Measurements from ENCODE around the gene ADGRB3.
"Not testable (repeated sequence)": the region's sequence is repeated elsewhere in the genome, so short reads cannot be mapped to it uniquely, and the experiment has no call there.

The ADGRB3 gene

DNA sequence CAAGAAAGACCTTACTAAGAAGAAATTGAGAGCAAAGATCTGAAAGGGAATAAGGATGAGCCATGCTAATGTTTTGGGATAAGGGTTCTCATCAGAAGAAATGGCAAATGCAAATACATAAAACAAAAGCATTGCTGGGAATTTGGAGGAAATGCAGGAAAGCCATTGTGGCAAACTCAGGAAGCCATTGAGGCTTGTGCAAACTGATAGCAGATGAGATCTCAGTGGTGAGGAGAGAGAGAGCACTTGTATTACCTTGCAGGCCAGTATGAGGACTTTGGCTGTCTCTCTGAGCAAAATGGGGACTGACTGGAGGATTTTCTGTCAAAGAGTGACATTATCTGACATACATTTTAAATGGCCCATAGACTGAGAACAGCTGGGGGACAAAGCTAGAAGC lies 103.0 kb downstream of the ADGRB3 start:
- no peak for DNase-seq (ENCODE audit: low read depth in 2 of 2)

DNA sequence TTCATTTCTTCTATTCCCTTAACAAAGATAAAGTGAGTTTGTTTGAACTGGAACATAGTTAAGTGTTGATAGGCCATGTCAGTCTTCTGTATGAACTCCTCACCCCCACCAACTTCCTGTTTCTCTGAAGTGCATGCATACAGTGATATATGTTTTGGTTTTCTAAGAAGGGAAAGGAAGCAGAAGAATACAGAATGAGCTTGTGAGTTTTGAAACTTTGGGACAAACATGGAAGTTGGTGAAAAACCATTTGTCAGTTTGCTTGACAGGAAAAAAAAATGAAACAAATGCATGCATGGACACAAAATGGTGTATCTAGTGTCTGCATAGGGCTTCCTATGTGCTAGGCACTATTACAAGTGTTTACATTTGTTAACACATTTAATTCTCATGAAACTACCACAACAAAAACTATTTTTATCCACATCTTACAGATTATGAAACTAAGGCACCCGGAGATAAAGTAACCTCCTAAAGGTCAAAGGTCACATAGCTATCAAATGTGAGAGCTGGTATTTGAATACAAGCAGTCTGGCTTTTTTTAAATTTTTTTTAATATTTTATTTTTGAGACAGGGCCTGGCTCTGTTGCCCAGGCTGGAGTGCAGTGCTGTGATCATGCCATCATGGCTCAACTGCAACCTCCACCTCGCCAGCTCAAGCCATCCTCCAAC lies 105.9 kb downstream of the ADGRB3 start:
- DNase-seq (ENCODE audit: low read depth in 2 of 2) = no peak

DNA sequence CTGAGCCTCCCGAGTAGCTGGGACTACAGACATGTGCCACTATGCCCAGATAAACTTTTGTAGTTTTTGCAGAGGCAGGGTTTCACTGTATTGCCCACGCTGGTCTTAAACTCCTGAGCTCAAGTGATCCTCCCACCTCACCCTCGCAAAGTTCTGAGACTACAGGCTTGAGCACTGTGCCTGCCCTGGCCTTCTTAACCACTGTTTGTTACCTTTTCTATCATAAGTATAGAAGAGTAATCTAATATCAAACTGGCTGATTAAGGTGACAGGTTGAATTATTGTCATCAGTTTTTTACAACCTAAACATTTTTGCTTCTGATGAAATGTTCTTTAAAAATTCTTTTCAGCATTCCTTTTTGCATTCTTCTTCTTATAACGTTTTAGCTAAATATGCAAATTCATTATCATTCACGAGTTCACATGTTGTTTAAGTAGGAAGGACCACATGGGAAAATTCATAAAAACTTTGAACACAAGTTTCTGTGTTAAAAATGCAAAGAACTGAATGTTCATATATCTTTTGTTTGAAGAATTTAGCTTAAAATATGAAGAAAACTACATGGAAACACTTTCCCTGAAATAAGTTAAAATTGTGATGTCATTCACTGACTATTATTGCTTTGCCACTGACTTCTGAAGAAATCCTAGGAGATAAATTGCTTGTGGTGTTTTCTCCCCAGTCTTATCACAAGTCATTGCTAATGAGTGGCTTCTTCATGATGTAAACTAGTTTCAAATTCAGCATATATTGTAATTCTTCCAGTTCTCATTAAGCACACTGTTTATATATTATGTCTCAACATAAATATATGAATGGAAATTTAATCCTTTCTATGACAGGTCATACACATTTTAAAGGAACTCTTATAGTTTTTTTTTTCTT lies 106.7 kb downstream of the ADGRB3 start:
- DNase-seq (ENCODE audit: low read depth in 2 of 2) = no peak

DNA sequence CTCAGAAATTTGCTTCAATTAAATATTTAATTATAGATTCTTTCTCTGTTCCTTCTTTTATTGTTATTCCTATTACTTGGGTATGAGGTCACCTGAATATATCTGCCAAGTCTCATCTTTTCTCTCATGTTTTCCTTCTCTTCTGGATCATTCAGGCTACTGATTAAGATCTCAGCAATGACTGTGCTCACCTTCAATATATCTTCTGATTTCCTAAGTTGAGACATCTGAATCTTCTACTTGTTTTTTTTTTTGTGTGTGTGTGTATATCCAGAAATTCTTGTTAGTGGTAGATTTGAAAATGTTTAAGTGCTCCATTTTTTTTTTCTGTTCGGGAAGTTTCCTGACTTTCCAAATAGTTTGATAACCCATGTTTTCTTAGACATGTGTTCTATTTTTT lies 108.0 kb downstream of the ADGRB3 start:
- DNase-seq (ENCODE audit: low read depth in 2 of 2) = no peak

DNA sequence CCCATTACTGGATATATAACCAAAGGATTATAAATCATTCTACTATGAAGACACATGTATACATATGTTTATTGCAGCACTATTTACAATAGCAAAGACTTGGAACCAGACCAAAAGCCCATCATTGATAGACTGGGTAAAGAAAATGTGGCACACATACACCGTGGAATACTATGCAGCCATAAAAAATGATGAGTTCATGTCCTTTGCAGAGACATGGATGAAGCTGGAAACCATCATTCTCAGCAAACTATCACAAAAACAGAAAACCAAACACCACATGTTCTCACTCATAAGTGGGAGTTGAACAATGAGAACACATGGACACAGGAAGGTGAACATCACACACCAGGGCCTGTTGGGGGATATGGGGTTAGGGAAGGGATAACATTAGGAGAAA lies 109.3 kb downstream of the ADGRB3 start:
- DNase-seq (ENCODE audit: low read depth in 2 of 2) = not testable (repeated sequence)

DNA sequence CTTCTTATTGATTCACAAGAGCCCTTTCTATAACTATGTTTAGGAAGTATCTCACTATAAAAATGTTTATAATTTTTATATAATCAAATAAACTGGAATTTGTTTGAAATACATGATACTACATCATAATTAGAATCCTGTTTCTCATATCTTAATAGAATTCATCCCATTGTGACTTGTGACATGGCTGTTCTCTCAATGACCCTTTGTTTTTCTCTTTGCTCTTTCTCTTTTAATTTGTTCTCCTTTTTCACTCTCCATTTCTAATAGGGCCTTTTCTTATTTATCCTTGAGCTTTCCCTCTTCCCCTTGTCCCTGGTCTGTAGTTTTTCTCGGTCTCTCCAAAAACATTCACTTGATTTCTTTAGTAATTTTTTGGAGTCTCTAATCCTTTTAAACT lies 111.3 kb downstream of the ADGRB3 start:
- DNase-seq (ENCODE audit: low read depth in 2 of 2) = no peak

DNA sequence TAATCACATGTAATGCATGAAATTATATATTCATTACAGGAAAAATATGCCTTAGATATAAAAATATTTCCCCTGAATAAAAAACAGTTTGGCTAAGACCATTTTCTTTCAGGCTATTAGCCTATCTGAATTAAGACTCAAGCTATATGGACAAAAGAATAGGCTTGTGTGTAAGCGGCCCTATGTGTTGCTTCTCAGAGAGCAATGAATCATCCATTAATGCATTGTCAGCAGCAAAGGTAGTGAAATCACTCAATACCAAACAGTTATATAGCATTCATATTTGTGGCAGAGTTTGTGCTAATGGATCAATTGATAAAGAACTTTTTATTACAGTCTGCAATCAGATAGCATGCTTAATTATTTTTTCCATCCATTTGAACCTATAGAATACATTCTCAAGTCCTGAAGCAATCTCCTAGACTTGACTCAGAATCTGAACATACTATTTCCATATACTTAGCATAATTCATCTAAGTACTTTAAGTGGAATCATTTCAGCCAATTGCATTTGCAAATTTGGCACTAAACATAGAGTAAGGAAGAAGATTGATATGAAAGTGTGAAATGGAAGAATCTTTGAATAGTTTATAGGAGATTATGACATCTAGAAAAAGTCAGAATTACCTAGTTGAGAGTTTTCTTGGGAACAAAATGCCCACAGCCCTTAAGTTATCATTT lies 112.2 kb downstream of the ADGRB3 start:
- no peak for DNase-seq (ENCODE audit: low read depth in 2 of 2)

DNA sequence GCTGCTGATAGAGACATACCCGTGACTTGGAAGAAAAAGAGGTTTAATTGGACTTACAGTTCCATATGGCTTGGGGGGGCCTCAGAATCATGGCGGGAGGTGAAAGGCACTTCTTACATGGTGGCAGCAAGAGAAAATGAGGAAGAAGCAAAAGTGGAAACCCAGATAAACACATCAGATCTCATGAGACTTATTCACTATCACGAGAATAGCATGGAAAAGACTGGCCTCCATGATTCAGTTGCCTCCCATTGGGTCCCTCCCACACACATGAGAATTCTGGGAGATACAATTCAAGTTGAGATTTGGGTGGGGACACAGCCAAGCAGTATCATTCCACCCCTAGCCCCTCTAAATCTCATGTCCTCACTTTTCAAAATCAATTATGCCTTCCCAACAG lies 112.8 kb downstream of the ADGRB3 start:
- DNase-seq (ENCODE audit: low read depth in 2 of 2) = not testable (repeated sequence)

DNA sequence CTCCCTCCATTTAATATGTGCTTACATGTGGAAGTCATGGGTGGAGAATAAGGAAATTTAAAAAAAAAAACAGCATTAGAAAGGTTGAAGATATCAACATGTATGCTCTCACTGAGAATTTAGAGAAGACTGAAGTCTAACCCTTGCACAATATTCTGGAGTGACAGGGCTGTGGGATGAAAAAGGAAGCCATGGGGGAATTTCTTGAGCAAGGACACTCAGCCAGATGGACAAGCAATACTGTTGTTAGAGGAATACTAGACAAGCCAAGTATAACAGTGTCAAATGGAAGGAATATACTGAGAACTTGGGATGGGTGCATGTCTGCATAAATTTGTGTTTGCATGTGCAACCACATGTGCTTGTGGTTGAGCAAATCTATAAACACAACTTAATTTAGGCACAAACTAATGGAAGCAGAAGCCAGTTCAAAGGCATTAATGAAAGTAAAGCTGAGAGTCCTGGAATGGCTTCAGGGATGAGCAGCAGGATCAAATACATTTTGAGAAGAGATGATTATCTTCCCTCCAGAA lies 119.7 kb downstream of the ADGRB3 start:
- DNase-seq (ENCODE audit: low read depth in 2 of 2) = no peak

DNA sequence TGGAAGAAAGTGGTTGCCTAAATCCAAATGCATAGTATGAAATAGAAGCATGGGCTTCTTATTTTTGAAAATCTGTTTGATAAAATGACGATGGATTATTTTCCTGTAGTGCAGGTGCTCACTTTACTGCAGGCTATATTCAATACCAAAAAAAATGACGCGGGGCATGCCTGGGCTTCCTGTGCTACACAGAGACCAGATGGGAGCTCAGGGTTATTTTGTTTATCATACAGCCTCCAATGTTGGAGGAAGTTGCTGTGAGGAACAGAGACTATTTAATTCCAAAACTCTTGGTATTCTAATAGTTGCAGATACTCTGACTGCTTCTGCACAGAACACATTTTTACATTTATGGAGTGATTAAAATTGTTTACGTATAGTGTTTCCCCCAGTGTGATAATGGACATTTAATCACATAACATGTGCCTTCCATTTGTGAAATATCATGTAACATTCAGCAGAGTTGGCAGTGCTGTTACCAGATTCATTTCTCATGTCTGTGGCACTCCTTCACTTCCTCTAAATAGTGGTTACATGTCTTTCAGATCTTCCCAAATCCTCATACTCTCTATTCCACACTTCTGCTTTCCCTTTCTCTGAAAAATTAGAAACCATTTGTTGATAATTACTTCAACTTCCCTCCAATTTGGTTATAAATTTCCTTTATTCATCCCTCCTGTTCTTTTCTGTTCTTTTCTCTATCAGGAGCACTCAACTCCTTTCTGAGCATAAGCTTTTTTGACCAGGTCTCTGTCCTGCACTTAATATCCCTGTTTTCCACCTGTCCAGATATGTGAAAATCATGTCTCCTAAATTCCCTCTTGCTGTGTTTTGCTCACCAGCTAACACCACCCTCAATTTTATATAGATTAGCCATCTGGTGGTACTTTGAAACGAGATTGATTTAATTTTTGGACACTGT lies 121.6 kb downstream of the ADGRB3 start:
- no peak for DNase-seq (ENCODE audit: low read depth in 2 of 2)

DNA sequence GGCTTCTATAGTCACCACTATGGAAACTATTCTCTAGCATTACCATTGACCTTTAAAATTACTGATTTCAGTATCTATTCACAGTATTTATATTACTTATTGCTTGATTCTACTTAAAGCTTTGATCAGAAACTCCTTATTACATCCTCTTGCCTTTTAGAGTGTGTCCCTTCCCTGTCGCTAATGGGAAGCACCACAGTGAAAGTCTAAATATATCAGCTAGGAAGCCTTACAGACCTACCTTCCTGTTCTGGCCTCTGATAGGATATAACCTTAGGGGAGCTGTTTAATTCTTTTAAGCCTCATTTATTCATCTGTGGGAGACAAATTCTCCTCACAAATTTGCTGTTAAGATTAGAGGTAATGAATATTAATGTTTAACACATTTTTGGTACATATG lies 122.7 kb downstream of the ADGRB3 start:
- no peak for DNase-seq (ENCODE audit: low read depth in 2 of 2)

DNA sequence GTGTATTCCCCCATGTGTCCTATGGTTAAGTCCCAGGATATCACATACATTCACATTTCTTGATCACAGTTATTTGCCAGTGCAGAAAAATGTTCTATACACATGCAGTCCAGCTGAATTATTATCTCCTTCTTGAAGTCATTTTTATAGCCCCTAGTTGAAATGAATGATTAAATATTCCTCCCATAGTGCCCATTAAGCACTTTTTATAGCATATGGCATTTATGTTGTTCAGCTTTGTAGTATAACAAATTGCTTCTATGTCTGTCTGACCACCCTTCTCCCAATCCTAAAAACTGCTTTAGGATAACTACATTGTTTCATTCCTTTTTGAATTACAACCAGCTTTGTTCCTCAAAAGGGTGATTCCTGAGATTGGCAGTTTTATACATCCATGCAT lies 123.5 kb downstream of the ADGRB3 start:
- no peak for DNase-seq (ENCODE audit: low read depth in 2 of 2)

DNA sequence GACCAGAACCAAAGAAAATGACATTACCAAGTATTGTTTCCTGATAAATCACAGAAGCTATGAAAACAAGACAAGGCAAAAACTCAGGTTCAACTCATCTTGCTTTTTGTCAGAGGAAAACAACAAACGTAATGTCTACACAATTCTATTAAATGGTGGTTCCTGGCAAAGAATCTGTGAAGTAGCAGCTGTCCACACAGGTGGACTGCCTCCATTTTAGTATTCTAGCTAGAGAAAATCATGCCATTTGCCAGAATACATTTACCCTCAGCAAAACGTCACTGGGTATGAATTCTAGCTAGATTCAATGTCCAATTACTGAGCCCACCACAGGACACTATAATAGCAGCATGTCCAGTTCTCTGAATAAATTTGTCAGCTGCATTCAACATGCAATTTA lies 125.4 kb downstream of the ADGRB3 start:
- no peak for DNase-seq (ENCODE audit: low read depth in 2 of 2)

DNA sequence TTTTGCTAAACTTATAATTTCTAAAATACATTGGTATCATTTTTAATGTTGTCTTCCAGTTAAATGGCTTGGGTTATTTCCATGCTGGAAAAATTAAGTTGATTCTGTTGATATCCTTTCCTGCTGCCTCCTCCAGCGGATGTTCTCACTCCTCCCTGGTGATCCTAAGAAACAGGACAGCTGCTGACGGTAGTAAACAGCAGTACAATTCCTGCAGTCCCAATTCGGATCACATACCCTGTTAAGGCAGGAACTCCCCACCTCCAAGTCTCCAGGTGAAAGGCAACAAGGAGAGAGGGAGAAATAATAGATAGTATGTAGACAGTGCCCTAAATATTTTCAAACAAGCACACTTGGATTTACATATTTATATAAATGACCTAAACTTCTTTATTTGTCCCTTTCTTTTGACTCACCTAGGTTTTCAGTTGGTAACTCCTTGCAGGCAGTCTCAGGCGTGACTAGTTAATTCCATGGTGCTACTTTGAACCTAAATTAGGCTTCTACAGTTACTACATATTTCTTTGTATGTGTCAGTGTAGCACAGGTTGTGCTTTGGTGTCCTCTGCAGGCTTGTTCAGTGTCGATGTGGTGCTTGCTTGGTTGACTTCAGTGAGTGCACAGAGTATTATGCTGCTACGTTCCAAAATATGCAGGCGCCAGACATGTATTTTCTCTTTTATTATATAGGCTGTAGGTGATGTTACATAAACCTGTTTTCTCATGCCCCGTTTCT lies 126.0 kb downstream of the ADGRB3 start:
- DNase-seq (ENCODE audit: low read depth in 2 of 2) = no peak

DNA sequence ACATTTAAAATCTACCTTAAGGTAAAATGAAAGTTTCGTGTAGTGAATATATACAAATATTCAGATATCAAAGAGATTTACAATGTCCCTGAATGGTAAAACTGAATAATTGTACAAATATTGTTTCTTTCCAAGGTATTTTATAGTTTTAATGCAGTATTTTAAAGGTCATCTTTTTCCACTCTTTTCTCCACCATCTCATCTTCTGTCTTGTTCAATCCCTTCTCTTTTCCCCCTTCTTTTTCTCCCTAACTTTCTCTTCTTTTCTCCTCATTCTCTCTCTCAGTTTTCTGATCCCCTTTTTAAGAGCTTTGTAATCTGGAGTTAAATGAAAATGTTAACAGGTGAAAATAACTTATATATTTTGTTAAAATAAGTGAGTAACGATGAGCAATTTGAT lies 126.9 kb downstream of the ADGRB3 start:
- DNase-seq (ENCODE audit: low read depth in 2 of 2) = no peak

DNA sequence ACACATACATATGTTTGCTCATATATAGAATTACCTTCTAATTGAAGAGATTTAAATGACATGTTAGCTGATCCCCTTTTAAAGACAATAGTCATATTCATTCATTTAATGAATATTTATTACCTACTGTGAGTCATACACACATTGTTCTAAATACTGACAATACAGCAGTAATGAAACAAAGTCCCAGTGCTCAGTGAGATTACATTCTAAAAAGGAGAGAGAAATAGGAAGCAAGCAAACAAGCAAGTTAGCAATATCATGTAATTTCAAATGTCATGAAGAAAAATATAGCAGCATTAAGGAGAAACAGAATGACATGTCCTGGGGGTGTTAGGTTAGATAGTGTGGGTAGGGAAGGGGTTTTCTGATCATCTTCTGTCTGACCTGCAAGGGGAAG lies 136.3 kb downstream of the ADGRB3 start:
- DNase-seq (ENCODE audit: low read depth in 2 of 2) = no peak

DNA sequence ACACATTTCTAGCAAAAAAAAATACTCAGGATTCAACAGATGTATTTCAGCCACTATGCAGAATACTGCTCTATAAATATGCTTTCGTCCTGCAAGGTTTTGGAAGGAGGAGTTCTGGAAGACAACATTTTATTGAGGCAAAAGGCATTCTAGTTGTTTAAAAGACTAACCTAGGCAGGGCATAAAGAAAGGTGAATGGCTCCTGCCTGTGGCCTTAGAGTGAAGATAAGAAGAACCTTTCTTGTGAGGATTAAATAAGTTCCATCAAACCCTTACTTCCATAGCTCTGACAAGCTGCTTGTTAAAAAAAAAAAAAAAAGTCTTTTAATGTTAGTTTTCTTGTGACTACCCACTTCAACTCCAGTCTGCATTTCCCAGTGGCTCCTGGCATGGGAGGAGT lies 139.8 kb downstream of the ADGRB3 start:
- no peak for DNase-seq (ENCODE audit: low read depth in 2 of 2)

DNA sequence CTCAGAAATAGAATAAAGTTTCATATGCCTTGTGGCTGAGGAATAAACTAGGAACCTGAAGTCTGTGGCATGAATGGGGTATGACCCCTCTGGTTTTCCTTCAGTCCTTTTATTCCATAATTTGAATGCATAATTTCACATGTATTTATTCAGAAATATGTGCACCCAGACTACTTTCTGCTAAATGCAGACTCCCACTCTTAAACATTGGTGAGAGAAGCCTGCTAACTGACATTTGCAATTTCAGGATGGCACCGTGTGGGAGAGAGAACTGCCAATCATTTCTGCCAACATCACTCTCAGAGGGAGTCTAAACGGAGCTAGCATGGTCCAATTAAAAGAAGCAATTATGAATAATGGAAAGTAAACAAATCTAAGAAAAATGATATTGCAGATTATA lies 141.3 kb downstream of the ADGRB3 start:
- DNase-seq (ENCODE audit: low read depth in 2 of 2) = no peak

DNA sequence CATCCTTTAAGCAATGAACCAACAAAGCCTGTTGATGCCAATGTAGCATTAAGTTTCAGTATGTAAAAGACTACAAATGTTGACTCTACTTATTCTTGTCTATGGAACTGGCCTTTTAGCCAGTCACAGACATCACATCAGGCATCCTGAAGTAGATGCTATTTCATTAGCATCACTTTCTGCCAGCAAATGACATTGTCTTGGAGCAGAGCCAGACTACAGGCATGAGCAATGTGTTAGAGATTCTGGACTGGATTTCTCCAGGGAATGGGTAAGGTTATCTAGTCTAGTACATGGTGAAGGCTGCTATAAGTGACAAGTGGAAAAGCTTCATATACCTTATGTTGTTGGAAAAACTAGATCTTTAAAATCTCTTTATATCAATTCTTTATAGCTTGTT lies 142.9 kb downstream of the ADGRB3 start:
- DNase-seq (ENCODE audit: low read depth in 2 of 2) = no peak

DNA sequence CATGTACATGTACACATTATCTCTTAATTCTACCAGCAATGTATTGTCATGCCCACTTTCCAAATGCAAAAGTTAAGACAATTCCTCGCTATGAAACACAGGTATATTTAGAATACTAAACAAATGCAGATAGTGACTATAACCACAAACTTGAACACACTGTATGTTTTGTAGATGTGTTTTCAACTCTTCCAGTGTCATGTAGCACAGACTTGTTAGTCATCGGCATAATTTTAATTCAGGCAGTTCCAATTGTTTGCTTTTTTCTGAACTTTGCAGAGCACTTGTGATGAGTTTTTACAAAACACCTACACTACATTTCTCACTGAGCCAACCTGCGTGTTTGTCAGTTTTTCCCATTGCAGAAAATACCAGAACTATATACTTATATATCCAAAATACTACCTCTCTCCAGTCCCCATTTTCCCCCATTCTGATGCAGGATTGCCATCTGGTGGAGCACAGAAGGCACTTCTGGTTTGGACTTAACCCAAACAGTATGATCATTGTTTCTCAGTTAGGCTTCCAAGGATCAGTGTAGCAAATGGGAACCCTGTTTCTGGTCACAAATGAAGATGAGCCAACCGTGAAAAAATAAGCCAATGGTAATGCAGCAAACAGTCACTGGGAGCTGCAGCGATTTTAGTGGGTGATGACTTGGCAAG lies 143.4 kb downstream of the ADGRB3 start:
- no peak for DNase-seq (ENCODE audit: low read depth in 2 of 2)

All from stimulated activated CD8-positive, alpha-beta memory T cell treated with anti-CD3 and anti-CD28 coated beads, Interleukin-15, amount 100 ng/mL, for 4 hours (primary cell).